Liver (tissue), 9 donors: Measurements from ENCODE around the gene SEMA6B. TPM values are rescaled to one million over a fixed set of nuclear protein-coding genes. Genes with fewer than 3 reads are reported as not detected.
"Not testable (repeated sequence)": the region's sequence is repeated elsewhere in the genome, so short reads cannot be mapped to it uniquely, and the experiment has no call there.

Experiments used
- DNase-seq: peaks from one replicate; pipeline ENCODE4 v3.0.0-alpha.2; 2017; ENCODE audit warnings: low spot score
- H3K27ac ChIP-seq, 2 donors: one replicate each; pipeline ENCODE4 v1.7.0; 2013; ENCODE audit warnings: inconsistent platforms in 2 of 2, low read length in 2 of 2, control low read depth in 1 of 2, low read depth in 1 of 2, mild to moderate bottlenecking in 1 of 2
- H3K27me3 ChIP-seq, 4 donors: one replicate each; pipeline versions ENCODE4 v1.6.1 to v1.7.0; 2013; ENCODE audit warnings: low read length in 3 of 4, inconsistent platforms in 1 of 4, mild to moderate bottlenecking in 1 of 4, moderate library complexity in 1 of 4; ENCODE audit not compliant: control insufficient read depth in 4 of 4, insufficient read depth in 4 of 4
- H3K36me3 ChIP-seq, 4 donors: one replicate each; pipeline versions ENCODE4 v1.6.1 to v1.7.0; 2013; ENCODE audit warnings: low read length in 3 of 4, mild to moderate bottlenecking in 3 of 4, low read depth in 1 of 4, moderate library complexity in 1 of 4; ENCODE audit not compliant: control insufficient read depth in 4 of 4, insufficient read depth in 3 of 4
- H3K4me1 ChIP-seq, 4 donors: one replicate each; pipeline versions ENCODE4 v1.6.1 to v1.7.0; 2013; ENCODE audit warnings: low read length in 3 of 4, mild to moderate bottlenecking in 3 of 4, moderate library complexity in 1 of 4; ENCODE audit not compliant: control insufficient read depth in 4 of 4, insufficient read depth in 4 of 4
- H3K4me3 ChIP-seq, 3 donors: one replicate each; pipeline versions ENCODE4 v1.6.1 to v1.7.0; 2013; ENCODE audit warnings: low read length in 3 of 3, control low read depth in 1 of 3, low read depth in 1 of 3, mild to moderate bottlenecking in 1 of 3
- H3K9ac ChIP-seq, 2 donors: one replicate each; pipeline ENCODE4 v1.7.0; 2013; ENCODE audit warnings: low read length in 2 of 2, mild to moderate bottlenecking in 2 of 2, moderate library complexity in 2 of 2, control low read depth in 1 of 2, low read depth in 1 of 2
- H3K9me3 ChIP-seq, 4 donors: one replicate each; pipeline versions ENCODE4 v1.6.1 to v1.7.0; 2013; ENCODE audit warnings: low read length in 3 of 4; ENCODE audit not compliant: control insufficient read depth in 4 of 4
- ATF3 ChIP-seq: IDR thresholded peaks from 2 replicates; pipeline ENCODE4 v1.6.1; 2016; ENCODE audit warnings: antibody characterized with exemption
- EGR1 ChIP-seq, 2 donors: IDR thresholded peaks; 2 replicates each; pipeline ENCODE4 v1.6.1; 2016 to 2018; ENCODE audit warnings: antibody characterized with exemption in 2 of 2, low read depth in 2 of 2
- FOXA1 ChIP-seq: IDR thresholded peaks from 2 replicates; pipeline ENCODE4 v1.6.1; 2016; ENCODE audit warnings: antibody characterized with exemption
- FOXA2 ChIP-seq: IDR thresholded peaks from 2 replicates; pipeline ENCODE4 v1.6.1; 2016; ENCODE audit warnings: antibody characterized with exemption
- GABPA ChIP-seq, 2 donors: IDR thresholded peaks in 1 of 2; conservative IDR thresholded peaks in 1 of 2; 2 replicates each; pipeline ENCODE4 v1.6.1; 2016; ENCODE audit warnings: antibody characterized with exemption in 2 of 2, mild to moderate bottlenecking in 1 of 2, moderate library complexity in 1 of 2
- HNF4A ChIP-seq, 2 donors: conservative IDR thresholded peaks; 2 replicates each; pipeline ENCODE4 v1.6.1; 2016; ENCODE audit warnings: antibody characterized with exemption in 2 of 2, mild to moderate bottlenecking in 2 of 2
- HNF4G ChIP-seq: IDR thresholded peaks from 2 replicates; pipeline ENCODE4 v1.6.1; 2016; ENCODE audit warnings: antibody characterized with exemption
- MAX ChIP-seq: IDR thresholded peaks from 2 replicates; pipeline ENCODE4 v1.6.1; 2016; ENCODE audit warnings: antibody characterized with exemption
- NR2F2 ChIP-seq: IDR thresholded peaks from 2 replicates; pipeline ENCODE4 v1.6.1; 2016; ENCODE audit warnings: antibody characterized with exemption
- RAD21 ChIP-seq, 2 donors: IDR thresholded peaks; 2 replicates each; pipeline ENCODE4 v1.6.1; 2016; ENCODE audit warnings: antibody characterized with exemption in 2 of 2, mild to moderate bottlenecking in 2 of 2
- REST ChIP-seq: IDR thresholded peaks from 2 replicates; pipeline ENCODE4 v1.6.1; 2016; ENCODE audit warnings: antibody characterized with exemption, mild to moderate bottlenecking
- RXRA ChIP-seq, 2 donors: IDR thresholded peaks; 2 replicates each; pipeline ENCODE4 v1.6.1; 2017 to 2018; ENCODE audit warnings: antibody characterized with exemption in 2 of 2, mild to moderate bottlenecking in 1 of 2
- SP1 ChIP-seq: IDR thresholded peaks from 2 replicates; pipeline ENCODE4 v1.6.1; 2018; ENCODE audit warnings: antibody characterized with exemption, mild to moderate bottlenecking
- YY1 ChIP-seq: IDR thresholded peaks from 2 replicates; pipeline ENCODE4 v1.6.1; 2016; ENCODE audit warnings: antibody characterized with exemption, mild to moderate bottlenecking
- WGBS: extraction: QIAGEN DNeasy Blood & Tissue Kit; methylation state at CpG from one replicate; pipeline ENCODE4 v1.1.7; 2013; 5-methylcytosine and 5-hydroxymethylcytosine counted together
- polyA plus RNA-seq, 2 donors: library from polyadenylated mRNA; stranded (reverse) in 1 of 2; unstranded in 1 of 2; fragments of 200-250 nt in 1 of 2; fragments of >200 nt in 1 of 2; fragmentation: Nextera tagmentation in 1 of 2; extraction: Ambion mirVana in 1 of 2; gene quantifications; one replicate each; pipeline versions ENCODE4 v1.2.1 to v1.2.3, GENCODE V29; 2013 to 2015
- total RNA-seq, 2 donors: library from RNA; depleted of rRNA; stranded (reverse); fragments of >200 nt; gene quantifications; one replicate each; pipeline ENCODE4 v1.2.3, GENCODE V29; 2014
- TF ChIP-seq, protein P1 (sequence below): IDR thresholded peaks from 2 replicates; pipeline ENCODE4 v1.6.1; 2016; ENCODE audit warnings: antibody characterized with exemption
- TF ChIP-seq, protein P2 (sequence below): fragments of 150-350 bp; IDR thresholded peaks from 2 replicates; pipeline ENCODE4 v1.5.1; 2017; ENCODE audit warnings: improper control_type of control experiment, low read depth, low read length; ENCODE audit not compliant: missing input control
- donor health status: healthy.
- donor health status: healthy.
- donor health status: healthy.
- donor health status: healthy.
- donor health status: healthy.

The SEMA6B gene
- total and polyA plus RNA-seq, 4 donors: 0.58 to 3.2 (median 2.9) TPM

- Histone ChIP-seq H3K4me3 (no peak overlapping the region), H3K9ac (no peak overlapping the region), H3K4me1 (peaks cover under 1 to 18% (median 8%) of the 10 kb centered on the region in 4 donors), H3K9me3 (no peaks in the 10 kb centered on the region), H3K27ac (no peak overlapping the region), H3K27me3 (no peaks in the 10 kb centered on the region), H3K36me3 (peaks cover 0 to 19% (median 9%) of the 10 kb centered on the region in 4 donors)
- WGBS: 88% methylated on average over 15 of the region's 15 CpGs
- DNase-seq: no peak
- TF ChIP-seq MAX (no peak), SP1 (no peak), RAD21 (IDR thresholded peaks at IDR 0.05) (no peak), HNF4A (conservative IDR thresholded peaks at IDR 0.05) (no peak), FOXA1 (no peak), ATF3 (no peak), YY1 (no peak)
Measured at GRCh38 chr19:4528843-4529242, 30.6 kb downstream of the SEMA6B start.

DNA sequence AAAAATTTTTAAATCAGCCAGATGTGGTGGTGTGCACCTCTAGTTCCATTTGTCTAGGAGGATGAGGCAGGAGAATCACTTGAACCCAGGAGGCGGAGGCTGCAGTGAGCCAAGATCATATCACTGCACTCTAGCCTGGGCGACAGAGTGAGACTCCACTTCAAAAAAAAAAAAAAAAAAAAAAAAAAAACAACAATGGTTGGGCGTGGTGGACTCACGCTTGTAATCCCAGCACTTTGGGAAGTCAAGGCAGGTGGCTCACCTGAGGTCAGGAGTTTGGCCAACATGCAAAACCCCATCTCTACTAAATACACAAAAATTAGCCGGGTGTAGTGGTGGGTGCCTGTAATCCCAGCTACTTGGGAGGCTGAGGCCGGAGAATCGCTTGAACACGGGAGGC lies 32.1 kb downstream of the SEMA6B start:
- WGBS: 91% methylated on average over 8 of the region's 8 CpGs
- not testable (repeated sequence) for H3K27me3 ChIP-seq, H3K27ac ChIP-seq, H3K9me3 ChIP-seq, DNase-seq, H3K9ac ChIP-seq, H3K4me3 ChIP-seq
- H3K4me1 ChIP-seq: peaks cover 2 to 25% (median 19%) of the 10 kb centered on the region in 4 donors
- peaks cover 0 to 19% (median 9%) of the 10 kb centered on the region in 4 donors for H3K36me3 ChIP-seq

DNA sequence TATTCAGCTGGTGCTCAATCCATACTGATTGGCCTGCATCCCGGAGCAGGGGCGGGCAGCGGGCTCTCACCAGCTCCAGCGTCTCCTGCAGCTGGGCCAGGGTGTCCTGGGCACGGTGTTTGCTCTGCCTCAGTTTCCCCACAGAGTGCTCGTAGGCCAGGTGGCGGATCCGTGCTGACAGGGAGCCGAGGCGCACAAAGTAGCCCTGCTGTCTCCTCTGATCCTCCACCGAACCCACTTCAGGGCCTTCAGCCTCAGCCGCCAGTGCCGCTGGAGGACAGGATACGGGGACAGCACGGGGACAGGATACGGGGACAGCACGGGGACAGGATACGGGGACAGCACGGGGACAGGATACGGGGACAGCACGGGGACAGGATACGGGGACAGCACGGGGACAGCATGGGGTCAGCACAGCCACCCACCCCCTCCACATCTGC lies 33.9 kb downstream of the SEMA6B start:
- H3K36me3 ChIP-seq: peaks cover 0 to 23% (median 10%) of the 10 kb centered on the region in 4 donors
- H3K4me3 ChIP-seq: peak overlapping the region in 1 of 3 donors; percentile 11
- H3K9me3 ChIP-seq: no peaks in the 10 kb centered on the region
- H3K27ac ChIP-seq: no peak overlapping the region
- WGBS: 75% methylated on average over 23 of the region's 23 CpGs
- TF ChIP-seq REST (no peak), SP1 (no peak), MAX (no peak), EGR1 (IDR thresholded peaks at IDR 0.05; ENCODE audit: low read depth in 2 of 2) (no peak), NR2F2 (no peak), ATF3 (no peak), YY1 (no peak), FOXA2 (no peak), GABPA (IDR thresholded peaks at IDR 0.05 in 1 of 2, conservative IDR thresholded peaks at IDR 0.05 in 1 of 2) (no peak), HNF4G (no peak), RXRA (IDR thresholded peaks at IDR 0.05) (no peak), RAD21 (IDR thresholded peaks at IDR 0.05) (no peak)
- TF ChIP-seq, protein P1, sequence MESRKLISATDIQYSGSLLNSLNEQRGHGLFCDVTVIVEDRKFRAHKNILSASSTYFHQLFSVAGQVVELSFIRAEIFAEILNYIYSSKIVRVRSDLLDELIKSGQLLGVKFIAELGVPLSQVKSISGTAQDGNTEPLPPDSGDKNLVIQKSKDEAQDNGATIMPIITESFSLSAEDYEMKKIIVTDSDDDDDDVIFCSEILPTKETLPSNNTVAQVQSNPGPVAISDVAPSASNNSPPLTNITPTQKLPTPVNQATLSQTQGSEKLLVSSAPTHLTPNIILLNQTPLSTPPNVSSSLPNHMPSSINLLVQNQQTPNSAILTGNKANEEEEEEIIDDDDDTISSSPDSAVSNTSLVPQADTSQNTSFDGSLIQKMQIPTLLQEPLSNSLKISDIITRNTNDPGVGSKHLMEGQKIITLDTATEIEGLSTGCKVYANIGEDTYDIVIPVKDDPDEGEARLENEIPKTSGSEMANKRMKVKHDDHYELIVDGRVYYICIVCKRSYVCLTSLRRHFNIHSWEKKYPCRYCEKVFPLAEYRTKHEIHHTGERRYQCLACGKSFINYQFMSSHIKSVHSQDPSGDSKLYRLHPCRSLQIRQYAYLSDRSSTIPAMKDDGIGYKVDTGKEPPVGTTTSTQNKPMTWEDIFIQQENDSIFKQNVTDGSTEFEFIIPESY: no peak
- TF ChIP-seq, protein P2, sequence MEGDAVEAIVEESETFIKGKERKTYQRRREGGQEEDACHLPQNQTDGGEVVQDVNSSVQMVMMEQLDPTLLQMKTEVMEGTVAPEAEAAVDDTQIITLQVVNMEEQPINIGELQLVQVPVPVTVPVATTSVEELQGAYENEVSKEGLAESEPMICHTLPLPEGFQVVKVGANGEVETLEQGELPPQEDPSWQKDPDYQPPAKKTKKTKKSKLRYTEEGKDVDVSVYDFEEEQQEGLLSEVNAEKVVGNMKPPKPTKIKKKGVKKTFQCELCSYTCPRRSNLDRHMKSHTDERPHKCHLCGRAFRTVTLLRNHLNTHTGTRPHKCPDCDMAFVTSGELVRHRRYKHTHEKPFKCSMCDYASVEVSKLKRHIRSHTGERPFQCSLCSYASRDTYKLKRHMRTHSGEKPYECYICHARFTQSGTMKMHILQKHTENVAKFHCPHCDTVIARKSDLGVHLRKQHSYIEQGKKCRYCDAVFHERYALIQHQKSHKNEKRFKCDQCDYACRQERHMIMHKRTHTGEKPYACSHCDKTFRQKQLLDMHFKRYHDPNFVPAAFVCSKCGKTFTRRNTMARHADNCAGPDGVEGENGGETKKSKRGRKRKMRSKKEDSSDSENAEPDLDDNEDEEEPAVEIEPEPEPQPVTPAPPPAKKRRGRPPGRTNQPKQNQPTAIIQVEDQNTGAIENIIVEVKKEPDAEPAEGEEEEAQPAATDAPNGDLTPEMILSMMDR: no peak
- H3K4me1 ChIP-seq: peaks cover 8 to 34% (median 30%) of the 10 kb centered on the region in 4 donors
- no peak overlapping the region for H3K9ac ChIP-seq
- DNase-seq: no peak
- no peaks in the 10 kb centered on the region for H3K27me3 ChIP-seq
